GM20000 (cell line): Measurements from ENCODE around the gene AQP12B.

ENCODE experiments used
- DNase-seq: peaks from one replicate; pipeline ENCODE4 v3.0.0; 2012; ENCODE audit warnings: low spot score
- TF ChIP-seq, protein P1 (sequence below): IDR thresholded peaks from 2 replicates; pipeline ENCODE4 v1.5.1; 2012; ENCODE audit warnings: mild to moderate bottlenecking, control low read depth; ENCODE audit errors: extremely low read depth, missing control alignments

The AQP12B gene

DNA sequence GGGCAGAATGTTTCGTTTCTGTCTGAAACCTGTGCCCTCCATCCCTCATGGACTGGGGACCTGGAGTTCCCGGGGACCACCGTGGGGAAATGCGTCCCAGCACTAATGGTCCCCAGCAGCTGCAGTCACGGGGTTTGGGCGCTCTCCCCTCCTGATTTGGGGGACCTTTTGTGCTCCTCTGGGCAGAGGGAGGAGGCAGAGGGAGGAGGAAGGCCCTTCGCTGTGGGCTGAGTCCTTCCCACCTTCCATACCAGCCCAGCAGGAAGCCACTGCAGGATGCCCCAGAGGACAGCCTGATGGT, 54.2 kb downstream of the AQP12B start:
- DNase-seq = no peak
- TF ChIP-seq, protein P1, sequence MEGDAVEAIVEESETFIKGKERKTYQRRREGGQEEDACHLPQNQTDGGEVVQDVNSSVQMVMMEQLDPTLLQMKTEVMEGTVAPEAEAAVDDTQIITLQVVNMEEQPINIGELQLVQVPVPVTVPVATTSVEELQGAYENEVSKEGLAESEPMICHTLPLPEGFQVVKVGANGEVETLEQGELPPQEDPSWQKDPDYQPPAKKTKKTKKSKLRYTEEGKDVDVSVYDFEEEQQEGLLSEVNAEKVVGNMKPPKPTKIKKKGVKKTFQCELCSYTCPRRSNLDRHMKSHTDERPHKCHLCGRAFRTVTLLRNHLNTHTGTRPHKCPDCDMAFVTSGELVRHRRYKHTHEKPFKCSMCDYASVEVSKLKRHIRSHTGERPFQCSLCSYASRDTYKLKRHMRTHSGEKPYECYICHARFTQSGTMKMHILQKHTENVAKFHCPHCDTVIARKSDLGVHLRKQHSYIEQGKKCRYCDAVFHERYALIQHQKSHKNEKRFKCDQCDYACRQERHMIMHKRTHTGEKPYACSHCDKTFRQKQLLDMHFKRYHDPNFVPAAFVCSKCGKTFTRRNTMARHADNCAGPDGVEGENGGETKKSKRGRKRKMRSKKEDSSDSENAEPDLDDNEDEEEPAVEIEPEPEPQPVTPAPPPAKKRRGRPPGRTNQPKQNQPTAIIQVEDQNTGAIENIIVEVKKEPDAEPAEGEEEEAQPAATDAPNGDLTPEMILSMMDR = no peak

GRCh38 chr2:240627736-240628506, 54.8 kb downstream of the AQP12B start:
- TF ChIP-seq, protein P1 = no peak
- no peak for DNase-seq

- TF ChIP-seq, protein P1 = no peak
- DNase-seq = no peak
Observed at GRCh38 chr2:240626531-240627300, 56.0 kb downstream of the AQP12B start.
